Left hindlimb (tissue), 1 donor: ENCODE results near the gene GTF2F2.
A peak's percentile ranks its signal among the peaks of the same experiment; 100 is the strongest.

Experiments
- DNase-seq: peaks from one replicate; pipeline ENCODE4 v3.0.0-alpha.2; 2018

The GTF2F2 gene

GRCh38 chr13:45119991-45120864 is at the start of gene GTF2F2:
GTF2F2 (plus strand) TSS chr13:45120510; CDS start chr13:45120656, 146 bp downstream.
- peak; percentile 92 for DNase-seq

- DNase-seq: no peak
Measured at GRCh38 chr13:45073809-45074208, 46.5 kb upstream of the GTF2F2 start.

GRCh38 chr13:45074721-45075120 is 45.6 kb upstream of the GTF2F2 start:
- no peak for DNase-seq

GRCh38 chr13:45078003-45078402 is 42.3 kb upstream of the GTF2F2 start:
- DNase-seq: no peak

- no peak for DNase-seq
Measured at GRCh38 chr13:45082964-45083363, 37.3 kb upstream of the GTF2F2 start.

GRCh38 chr13:45084515-45084914 is 35.8 kb upstream of the GTF2F2 start:
- no peak for DNase-seq

- no peak for DNase-seq
Measured at GRCh38 chr13:45086484-45086883, 33.8 kb upstream of the GTF2F2 start.

- DNase-seq: no peak
Measured at GRCh38 chr13:45092663-45093062, 27.6 kb upstream of the GTF2F2 start.

GRCh38 chr13:45100573-45101262 is 19.6 kb upstream of the GTF2F2 start:
- no peak for DNase-seq

GRCh38 chr13:45101327-45102018 is 18.8 kb upstream of the GTF2F2 start:
- DNase-seq: no peak

- no peak for DNase-seq
Measured at GRCh38 chr13:45102136-45102507, 18.2 kb upstream of the GTF2F2 start.

- DNase-seq: no peak
Measured at GRCh38 chr13:45103449-45103848, 16.9 kb upstream of the GTF2F2 start.

- no peak for DNase-seq
Measured at GRCh38 chr13:45104261-45104660, 16.0 kb upstream of the GTF2F2 start.

GRCh38 chr13:45105895-45106294 is 14.4 kb upstream of the GTF2F2 start:
- no peak for DNase-seq

- DNase-seq: no peak
Measured at GRCh38 chr13:45107539-45107938, 12.8 kb upstream of the GTF2F2 start.

GRCh38 chr13:45108716-45109101 is 11.6 kb upstream of the GTF2F2 start:
- no peak for DNase-seq

GRCh38 chr13:45109102-45109720 is 11.1 kb upstream of the GTF2F2 start:
- DNase-seq: no peak

- DNase-seq: no peak
Measured at GRCh38 chr13:45113233-45114224, 6.8 kb upstream of the GTF2F2 start.

GRCh38 chr13:45119469-45119990 is 780 bp upstream of the GTF2F2 start:
- DNase-seq: peak; percentile 39

- DNase-seq: no peak
Measured at GRCh38 chr13:45120967-45121831, 889 bp downstream of the GTF2F2 start.

GRCh38 chr13:45122941-45123340 is 2.6 kb downstream of the GTF2F2 start:
- no peak for DNase-seq
